ENCODE data around the gene LUZP1.

LUZP1 gene

GRCh38 chr1:23188434-23188884 is 19.8 kb upstream of the LUZP1 start:
- DNase-seq (ENCODE audit: low spot score): no peak

- no peak for DNase-seq (ENCODE audit: low spot score)
These were observed 19.0 kb upstream of the LUZP1 start for GRCh38 chr1:23187637-23188036.

- no peak for DNase-seq (ENCODE audit: low spot score)
These were observed 16.7 kb upstream of the LUZP1 start for GRCh38 chr1:23185381-23185780.

- DNase-seq (ENCODE audit: low spot score): peak; percentile 64
These were observed 15.7 kb upstream of the LUZP1 start for GRCh38 chr1:23184212-23184934.

- no peak for DNase-seq (ENCODE audit: low spot score)
These were observed 11.2 kb upstream of the LUZP1 start for GRCh38 chr1:23179862-23180261.

GRCh38 chr1:23178950-23179349 is 10.3 kb upstream of the LUZP1 start:
- no peak for DNase-seq (ENCODE audit: low spot score)

GRCh38 chr1:23178414-23178813 is 9.8 kb upstream of the LUZP1 start:
- DNase-seq (ENCODE audit: low spot score): no peak

- peak; percentile 62 for DNase-seq (ENCODE audit: low spot score)
These were observed 9.1 kb upstream of the LUZP1 start for GRCh38 chr1:23177438-23178380.

GRCh38 chr1:23177031-23177430 is 8.4 kb upstream of the LUZP1 start:
- no peak for DNase-seq (ENCODE audit: low spot score)

- no peak for DNase-seq (ENCODE audit: low spot score)
These were observed 5.9 kb upstream of the LUZP1 start for GRCh38 chr1:23174426-23175110.

GRCh38 chr1:23171181-23171755 is 2.6 kb upstream of the LUZP1 start:
- no peak for DNase-seq (ENCODE audit: low spot score)

GRCh38 chr1:23169727-23170335 is 1.2 kb upstream of the LUZP1 start:
- peak; percentile 86 for DNase-seq (ENCODE audit: low spot score)

GRCh38 chr1:23169195-23169575 is 529 bp upstream of the LUZP1 start:
- no peak for DNase-seq (ENCODE audit: low spot score)

- no peak for DNase-seq (ENCODE audit: low spot score)
These were observed 594 bp downstream of the LUZP1 start for GRCh38 chr1:23168079-23168444.

- peak; percentile 24 for DNase-seq (ENCODE audit: low spot score)
These were observed 1.1 kb downstream of the LUZP1 start for GRCh38 chr1:23167353-23168078.

GRCh38 chr1:23166854-23167253 is 1.8 kb downstream of the LUZP1 start:
- DNase-seq (ENCODE audit: low spot score): no peak

- no peak for DNase-seq (ENCODE audit: low spot score)
These were observed 5.3 kb downstream of the LUZP1 start for GRCh38 chr1:23163395-23163794.

GRCh38 chr1:23159963-23160877 is 8.4 kb downstream of the LUZP1 start:
- DNase-seq (ENCODE audit: low spot score): no peak

- DNase-seq (ENCODE audit: low spot score): no peak
These were observed 11.7 kb downstream of the LUZP1 start for GRCh38 chr1:23156940-23157339.

All from Ammon's horn (tissue), 1 donor.